HG02840 (cell line): ENCODE results near the gene SLC24A4.
"Not testable (repeated sequence)": the region's sequence is repeated elsewhere in the genome, so short reads cannot be mapped to it uniquely, and the experiment has no call there.

Experiments used
- ATAC-seq: cut with Tn5 transposase; IDR thresholded peaks from one replicate; pipeline ENCODE4 v1.9.1; 2021; ENCODE audit warnings: mild to moderate bottlenecking, moderate library complexity, moderate number of reproducible peaks; ENCODE audit not compliant: unreplicated experiment, low FRiP score

Gene SLC24A4

DNA sequence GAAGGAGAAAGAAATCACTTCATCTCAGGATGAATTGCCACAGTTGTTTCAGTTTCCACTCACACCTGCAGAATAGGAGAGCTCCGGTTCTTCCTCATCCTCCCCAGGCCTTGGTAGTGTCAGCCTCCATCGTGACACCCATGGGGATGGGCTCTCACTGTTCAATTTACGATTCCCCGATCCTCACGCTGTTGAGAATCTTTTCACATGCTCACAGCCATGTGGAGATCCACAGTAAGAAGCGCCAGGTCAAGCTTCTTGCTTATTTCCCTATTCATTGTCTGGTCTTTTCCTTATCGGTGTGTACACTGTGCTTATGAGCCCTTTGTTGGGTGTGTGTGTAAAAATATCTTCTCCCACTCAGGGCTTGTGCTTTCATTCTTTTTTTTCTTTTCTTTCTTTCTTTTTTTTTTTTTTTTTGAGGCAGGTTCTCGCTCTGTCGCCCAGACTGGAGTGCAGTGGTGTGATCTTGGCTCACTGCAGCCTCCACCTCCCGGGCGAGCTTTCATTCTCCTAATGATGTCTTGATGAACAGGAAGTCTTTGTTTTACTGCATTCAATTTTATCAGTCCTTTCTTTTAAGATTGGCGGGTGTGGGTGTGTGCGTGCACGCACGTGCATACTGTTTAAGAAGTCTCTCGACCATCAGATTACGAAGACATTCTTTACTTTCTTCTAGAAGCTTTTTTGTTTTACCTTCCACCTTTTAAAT is 212.1 kb downstream of the SLC24A4 start:
- ATAC-seq = no peak

DNA sequence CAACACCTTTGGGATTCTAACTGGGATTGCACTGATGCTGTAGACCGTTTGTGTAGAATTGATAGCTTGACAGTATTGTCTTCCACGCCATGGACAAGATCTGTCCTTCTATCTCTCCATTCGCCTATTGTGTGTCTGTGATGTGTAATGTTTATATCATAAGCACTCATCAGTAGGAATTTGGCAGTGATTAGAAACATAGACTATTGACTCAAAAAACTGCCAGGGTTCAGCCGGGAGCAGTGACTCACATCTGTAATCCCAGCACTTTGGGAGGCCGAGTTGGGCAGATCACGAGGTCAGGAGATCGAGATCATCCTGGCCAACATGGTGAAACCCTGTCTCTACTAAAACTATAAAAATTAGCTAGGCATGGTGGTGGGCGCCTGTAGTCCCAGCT is 213.3 kb downstream of the SLC24A4 start:
- not testable (repeated sequence) for ATAC-seq

DNA sequence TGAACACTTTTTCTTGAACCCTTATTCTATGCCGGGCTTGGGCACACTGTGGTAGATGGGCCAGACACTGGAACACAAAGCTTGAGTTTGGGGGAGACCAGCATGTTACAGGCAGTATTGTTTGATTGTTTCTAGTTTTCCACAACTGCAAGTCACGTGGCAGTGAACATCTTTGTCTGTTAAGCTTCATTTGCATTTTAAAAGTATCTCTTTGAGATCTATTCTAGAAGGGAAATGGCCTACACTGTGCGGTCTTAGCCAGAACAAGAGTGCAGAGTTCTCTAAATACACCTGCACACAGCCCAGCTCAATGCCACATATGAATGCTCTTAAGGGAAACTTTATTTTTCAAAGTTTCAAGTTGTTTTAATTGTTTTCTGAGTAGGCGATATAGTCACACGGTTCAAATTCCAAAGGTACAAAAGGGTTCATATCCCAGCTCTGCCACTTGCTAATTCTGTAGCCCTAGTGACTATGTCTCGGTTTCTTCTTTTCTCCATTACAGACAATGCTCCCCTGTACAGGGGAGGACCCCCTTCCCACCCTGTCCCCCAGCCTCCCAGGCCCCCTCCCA is 215.5 kb downstream of the SLC24A4 start:
- peak; percentile 78 for ATAC-seq

DNA sequence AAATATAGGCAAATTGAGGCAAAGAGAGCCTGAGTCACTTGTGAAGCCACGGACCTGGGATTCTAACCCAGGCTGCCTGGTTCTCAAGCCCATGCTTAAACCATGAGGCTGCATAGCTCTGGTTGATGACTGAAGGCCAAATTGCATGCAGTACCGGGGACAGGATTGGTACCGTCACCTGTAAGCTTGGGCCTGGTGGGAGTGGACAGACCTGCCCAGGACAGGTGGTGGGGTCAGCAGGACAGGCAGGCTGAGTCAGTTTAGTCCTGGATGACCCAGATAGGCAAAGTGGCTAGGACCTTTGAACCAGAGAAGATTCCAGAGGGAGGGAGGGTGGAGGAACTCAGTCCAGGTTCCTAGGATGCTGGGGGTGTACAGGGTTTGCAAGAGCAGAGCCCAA is 216.5 kb downstream of the SLC24A4 start:
- no peak for ATAC-seq

DNA sequence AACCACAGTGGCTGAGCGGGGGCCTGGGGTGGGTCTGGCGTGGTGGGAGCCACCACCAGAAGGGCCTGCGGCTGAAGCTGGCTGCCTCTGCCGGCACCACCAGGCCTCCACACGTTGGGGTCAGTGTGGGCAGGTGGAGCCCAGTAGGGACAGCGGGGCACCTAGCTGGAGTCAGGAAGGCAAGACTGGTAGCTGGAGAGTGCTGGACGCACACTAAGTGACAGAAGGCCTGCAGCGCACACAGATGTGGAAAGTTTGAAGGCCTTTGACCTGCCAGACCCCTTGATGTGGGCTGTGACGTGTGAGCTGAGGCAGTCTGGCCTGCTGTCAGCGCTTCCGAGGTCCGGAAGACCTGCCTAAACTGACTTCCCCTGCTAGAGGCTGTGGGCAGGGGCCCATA is 216.9 kb downstream of the SLC24A4 start:
- no peak for ATAC-seq

DNA sequence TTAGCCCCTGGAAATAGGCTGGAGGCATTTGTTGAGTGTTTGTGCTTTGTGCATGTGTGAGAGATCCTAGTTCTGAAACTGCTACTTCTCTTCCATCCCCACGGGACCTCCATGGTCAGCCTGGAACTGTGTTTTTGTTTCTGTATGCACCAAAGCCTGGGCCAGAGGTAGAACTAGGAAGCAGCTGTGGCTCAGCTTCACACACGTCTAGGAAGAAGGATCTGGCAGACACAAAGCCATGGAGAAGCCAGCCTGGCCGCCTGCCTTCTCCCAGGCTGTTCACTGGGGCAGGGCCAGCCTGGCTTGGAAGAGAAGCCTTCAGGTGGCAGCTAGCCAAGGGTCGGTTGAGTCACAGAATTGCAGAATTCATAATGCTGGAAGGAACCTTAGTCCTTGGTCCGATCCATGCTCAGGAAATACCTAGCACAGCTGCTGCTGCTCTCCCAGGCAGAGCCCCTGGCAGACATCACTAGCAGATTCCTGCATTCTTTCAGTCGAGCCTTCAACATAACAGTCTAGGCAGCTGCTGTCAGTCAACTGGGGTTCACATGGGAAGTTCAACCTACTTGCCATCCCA is 217.6 kb downstream of the SLC24A4 start:
- no peak for ATAC-seq

DNA sequence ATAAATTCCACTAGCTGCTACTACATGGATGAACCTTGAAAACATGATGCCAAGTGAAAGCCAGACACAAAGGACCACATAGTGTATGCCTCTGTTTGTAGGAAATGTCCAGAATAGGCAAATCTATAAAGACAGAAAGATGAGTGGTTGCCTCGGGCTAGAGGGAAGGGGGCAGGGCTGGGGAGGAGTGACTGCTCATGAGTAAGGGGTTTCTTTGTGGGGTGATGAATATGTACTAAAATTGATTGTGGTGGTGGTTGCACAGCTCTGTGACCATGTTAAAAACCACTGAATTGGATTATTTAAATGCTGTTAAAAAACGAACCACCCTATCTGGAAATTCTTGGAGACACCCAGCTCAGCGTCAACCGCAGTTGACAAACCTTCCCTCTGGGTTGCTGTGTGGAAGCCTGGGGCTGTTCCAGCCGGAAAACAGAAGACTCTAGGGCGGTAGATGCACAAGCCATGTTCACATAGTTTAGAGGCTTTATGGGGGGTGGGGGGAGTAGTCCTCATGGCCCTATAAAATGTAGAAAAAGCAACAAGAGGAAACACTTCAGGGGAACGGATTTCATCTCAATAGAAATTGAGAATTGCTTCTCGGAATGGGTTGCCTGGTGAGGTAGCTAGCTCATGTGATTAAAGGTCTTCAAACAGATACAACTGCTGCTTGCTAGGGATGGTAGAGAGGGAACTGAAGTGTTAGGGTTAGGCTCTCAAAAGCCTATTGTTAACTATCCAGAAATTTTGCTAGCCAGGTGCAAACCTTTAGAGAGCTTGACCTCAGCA is 220.0 kb downstream of the SLC24A4 start:
- no peak for ATAC-seq

DNA sequence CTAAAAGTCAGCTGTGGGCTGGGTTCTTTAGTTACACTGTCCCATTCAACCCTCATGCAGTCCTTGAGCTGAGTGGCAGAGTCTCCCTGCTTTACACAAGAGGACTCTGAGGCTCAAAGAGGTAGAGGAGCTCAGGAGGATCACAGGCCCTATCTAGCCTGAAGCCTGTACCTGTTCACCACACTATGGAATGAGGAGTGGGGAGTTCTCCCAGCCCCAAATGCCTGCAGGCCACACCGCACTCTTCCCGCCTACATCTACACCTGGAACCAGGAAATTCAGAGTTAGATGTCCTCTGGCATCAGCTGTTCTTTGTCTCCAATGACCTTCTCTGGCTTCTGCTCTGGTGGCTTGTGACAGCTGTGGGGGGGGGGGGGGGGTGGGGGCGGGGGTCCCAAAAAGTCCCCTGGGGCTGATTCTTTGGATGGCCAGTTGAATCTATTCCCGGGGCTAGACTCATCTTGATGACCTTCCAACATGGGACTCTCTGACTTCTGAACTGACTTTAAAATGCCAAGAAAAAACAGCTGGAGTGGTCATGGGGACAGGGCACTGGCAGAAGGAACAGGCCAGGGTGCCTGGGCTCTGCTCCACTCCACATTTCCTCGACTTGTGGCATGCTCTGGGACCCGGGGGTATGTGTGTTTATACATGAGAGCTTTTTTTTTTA is 221.2 kb downstream of the SLC24A4 start:
- no peak for ATAC-seq

DNA sequence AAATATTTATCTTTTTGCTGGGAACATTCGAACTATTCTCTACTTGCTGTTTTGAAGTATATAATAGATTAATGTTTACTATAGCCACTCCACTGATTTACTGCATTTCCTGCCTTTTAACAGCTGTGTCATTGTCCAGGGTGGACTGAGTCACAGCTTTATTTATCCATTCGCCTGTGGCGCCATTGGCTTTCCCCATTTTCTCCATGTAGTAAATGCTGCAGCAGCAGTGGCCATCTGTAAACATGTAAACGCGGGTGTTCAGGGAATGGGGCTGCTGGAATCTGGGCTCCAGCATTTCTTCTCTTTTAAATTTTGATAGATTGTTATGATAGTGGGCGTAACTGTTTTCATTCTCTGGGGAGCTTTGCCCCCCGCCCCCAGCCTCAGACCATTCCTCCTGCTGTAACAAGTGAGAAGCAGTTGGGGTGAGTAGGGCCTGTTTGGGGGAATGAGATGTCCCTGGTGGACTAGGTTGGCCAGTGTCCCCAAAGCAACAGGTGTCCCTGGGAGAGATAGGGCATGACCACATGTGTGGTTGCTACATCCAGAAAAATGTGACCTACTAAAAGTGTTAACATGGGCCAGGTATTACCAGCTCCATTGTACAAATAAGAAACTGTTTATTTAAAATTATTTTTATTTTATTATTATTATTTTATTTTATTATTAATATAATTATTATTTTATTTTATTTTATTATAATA is 223.5 kb downstream of the SLC24A4 start:
- no peak for ATAC-seq

DNA sequence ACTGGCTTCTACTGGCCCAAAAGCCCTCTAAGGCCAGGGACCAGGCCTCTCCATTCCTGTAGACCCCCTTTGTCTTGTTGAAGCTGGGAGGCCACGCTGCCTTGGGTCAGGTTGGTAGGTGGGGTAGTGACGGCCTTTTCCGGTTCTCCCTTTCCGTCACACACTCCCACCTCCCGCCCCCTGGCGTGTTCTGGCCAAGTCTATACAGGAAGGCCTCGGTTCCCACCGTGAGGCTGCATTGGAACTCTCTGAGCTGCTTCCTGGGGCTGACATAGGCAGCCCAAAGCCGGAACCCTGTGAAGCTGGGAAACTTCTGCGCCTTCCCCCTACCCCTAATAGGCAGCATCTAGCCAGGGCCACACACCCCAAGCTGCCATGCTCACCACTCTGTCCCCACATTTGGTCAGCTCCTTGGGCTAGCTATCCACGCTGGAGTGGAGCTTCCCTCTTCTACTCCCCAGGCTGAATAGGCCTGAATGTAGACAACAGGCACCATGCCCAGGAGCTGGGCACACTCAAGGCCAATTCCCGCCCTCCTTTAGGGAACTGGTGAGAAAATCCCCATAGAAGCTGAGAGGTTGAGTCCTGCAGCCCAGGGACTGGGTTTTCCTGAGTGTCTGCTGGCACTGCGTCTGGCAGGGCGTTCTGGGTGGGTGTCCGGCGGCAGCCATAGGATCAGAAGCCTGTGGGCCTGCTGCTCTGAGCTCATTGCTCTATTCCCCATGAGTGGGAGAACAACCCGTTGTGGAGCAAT is 226.3 kb downstream of the SLC24A4 start:
- ATAC-seq = no peak

DNA sequence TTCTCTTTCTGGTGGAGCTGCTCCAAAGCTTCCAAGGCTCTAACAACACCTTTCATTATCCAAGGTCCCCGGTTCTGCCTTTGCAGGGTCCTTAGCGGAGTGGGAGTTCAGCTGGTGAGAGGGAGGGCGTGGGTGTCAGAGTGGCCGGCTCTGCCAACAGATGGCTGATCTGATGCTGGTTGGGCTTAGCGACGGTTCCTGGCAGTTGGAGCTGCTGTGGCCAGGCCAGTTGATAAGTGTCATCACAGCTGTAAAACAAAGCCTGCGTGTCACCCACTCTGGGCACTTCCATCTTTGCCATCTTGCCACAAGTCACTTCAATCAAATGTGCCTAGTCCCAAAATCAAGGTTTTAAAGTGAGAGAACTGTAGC is 226.9 kb downstream of the SLC24A4 start:
- ATAC-seq = no peak
